Measurements from ENCODE around the gene PTCH1. TPM values are rescaled to one million over a fixed set of nuclear protein-coding genes. Genes with fewer than 3 reads are reported as not detected.

PTCH1 gene
- polyA plus RNA-seq, 3 donors: not detected

DNA sequence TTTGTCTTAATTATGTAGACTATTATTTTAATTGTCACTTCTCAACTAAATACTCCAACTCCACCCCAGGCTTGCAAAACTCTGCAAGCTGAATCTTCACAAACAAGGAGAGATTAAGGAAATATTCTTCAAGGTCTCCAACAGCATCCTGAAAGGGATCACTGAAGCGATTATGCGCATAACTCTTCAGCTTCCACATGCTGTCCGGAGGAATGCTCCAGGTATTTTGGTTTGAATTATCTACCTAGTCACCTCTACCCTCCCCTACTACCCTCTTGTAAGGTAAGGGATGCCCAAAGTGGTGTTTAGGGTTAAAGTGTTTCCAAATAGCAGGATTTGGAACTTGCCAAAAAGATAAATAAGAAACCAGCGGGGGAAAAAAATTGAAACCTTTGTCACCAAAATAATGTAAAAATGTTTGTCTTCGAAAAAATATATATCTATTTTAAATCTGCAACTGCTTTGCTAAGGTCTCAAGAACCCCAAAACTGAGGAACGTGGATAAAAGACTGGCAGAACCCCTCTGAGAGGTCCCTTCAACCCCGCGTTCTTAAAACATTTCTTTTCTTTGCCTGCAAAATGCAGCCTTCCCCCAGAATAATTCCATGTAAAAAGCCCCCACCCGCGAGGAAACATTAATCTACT is 11.6 kb downstream of the PTCH1 start:
- H3K4me3 Mint-ChIP-seq: peak overlapping the region in 1 of 2 donors; percentile 80
- H3K27me3 ChIP-seq (ENCODE audit: control insufficient read depth in 2 of 2, insufficient read depth in 2 of 2, low read length in 2 of 2): peaks cover 81 to 86% of the 10 kb centered on the region in 2 donors
- TF ChIP-seq, protein P1, sequence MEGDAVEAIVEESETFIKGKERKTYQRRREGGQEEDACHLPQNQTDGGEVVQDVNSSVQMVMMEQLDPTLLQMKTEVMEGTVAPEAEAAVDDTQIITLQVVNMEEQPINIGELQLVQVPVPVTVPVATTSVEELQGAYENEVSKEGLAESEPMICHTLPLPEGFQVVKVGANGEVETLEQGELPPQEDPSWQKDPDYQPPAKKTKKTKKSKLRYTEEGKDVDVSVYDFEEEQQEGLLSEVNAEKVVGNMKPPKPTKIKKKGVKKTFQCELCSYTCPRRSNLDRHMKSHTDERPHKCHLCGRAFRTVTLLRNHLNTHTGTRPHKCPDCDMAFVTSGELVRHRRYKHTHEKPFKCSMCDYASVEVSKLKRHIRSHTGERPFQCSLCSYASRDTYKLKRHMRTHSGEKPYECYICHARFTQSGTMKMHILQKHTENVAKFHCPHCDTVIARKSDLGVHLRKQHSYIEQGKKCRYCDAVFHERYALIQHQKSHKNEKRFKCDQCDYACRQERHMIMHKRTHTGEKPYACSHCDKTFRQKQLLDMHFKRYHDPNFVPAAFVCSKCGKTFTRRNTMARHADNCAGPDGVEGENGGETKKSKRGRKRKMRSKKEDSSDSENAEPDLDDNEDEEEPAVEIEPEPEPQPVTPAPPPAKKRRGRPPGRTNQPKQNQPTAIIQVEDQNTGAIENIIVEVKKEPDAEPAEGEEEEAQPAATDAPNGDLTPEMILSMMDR (IDR thresholded peaks at IDR 0.05): no peak
- no peak overlapping the region for H2AFZ ChIP-seq (ENCODE audit: insufficient read depth, low read depth, low read length, poor library complexity, severe bottlenecking)
- peaks cover 7 to 44% of the 10 kb centered on the region in 2 donors for H3K9me3 ChIP-seq (replicated peaks in 1 of 2; ENCODE audit: control insufficient read depth in 1 of 2, insufficient read depth in 1 of 2, low read length in 2 of 2)
- H3K4me3 ChIP-seq (replicated peaks in 1 of 3; ENCODE audit: low read depth in 2 of 3, low read length in 3 of 3): no peak overlapping the region
- no peak for DNase-seq
- no peak overlapping the region for H3K9ac ChIP-seq (ENCODE audit: insufficient read depth, low read length, poor library complexity, severe bottlenecking)
- intact Hi-C loops (cut with micrococcal nuclease): no loop called here
- H3K4me2 ChIP-seq (replicated peaks; ENCODE audit: extremely low read depth, low read length, poor library complexity, severe bottlenecking): no peak overlapping the region
- peaks cover 29% of the 10 kb centered on the region for H3K4me1 Mint-ChIP-seq
- H3K27ac Mint-ChIP-seq: no peak overlapping the region
- peaks cover 0 to 34% (median 28%) of the 10 kb centered on the region in 7 donors for H3K9me3 Mint-ChIP-seq
- H3K27ac ChIP-seq (ENCODE audit: low read depth in 1 of 2, low read length in 2 of 2): no peak overlapping the region
- H3K27me3 Mint-ChIP-seq (ENCODE audit: low read depth in 3 of 3): peaks cover 79 to 94% (median 82%) of the 10 kb centered on the region in 3 donors
- H3K36me3 ChIP-seq (replicated peaks in 1 of 2; ENCODE audit: control insufficient read depth in 1 of 2, insufficient read depth in 2 of 2, low read length in 2 of 2): no peaks in the 10 kb centered on the region
- peaks cover 12 to 13% of the 10 kb centered on the region in 2 donors for H3K36me3 Mint-ChIP-seq
- H3K4me1 ChIP-seq (ENCODE audit: control insufficient read depth in 1 of 2, insufficient read depth in 2 of 2, low read length in 2 of 2): peaks cover 32 to 33% of the 10 kb centered on the region in 2 donors
- H4K20me1 ChIP-seq (ENCODE audit: insufficient read depth, low read length): no peaks in the 10 kb centered on the region
- WGBS (ENCODE audit: insufficient coverage): 5% methylated on average over 4 of the region's 10 CpGs
- H3K79me2 ChIP-seq (ENCODE audit: insufficient read depth, low read length): no peaks in the 10 kb centered on the region

DNA sequence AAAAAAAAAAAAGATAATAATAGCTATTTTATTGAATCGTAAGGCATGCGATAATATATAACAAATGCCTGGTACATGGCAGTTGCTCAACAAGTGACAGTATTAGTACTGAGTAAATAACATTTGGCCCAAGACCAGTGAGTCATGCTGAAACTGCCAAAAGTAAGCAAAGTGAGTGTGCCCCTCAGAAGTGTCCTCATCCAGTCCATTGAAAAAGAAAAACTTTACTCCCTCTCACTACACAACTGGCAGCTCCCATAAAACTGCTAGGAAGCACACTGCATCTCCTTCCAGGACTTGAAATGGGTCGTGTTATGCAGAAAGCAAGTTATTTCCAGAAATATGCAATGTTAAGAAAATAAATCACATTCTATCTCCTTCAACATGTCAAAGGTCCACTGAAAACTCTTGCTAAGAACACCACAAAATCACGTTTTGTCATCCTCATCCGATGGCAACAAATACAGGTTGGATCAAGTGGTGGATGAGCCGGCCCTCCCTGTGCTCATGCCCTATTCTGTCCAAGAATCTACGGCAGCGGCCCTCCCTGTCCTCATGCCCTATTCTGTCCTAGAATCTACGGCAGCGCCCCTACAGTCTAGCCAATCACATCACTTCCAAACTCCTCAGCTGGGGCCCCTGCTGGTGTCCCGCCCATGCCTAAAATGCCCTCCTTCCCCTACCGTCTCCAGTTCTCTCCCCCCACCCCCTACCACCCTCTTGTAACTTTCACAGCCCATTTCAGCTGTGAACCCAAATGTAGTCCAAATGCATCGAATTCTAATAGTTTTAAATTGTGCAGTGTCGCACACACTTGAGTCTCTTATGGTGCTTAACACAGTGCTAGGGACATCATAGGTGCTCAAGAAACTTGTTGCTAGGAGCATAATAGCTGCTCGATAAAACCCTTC is 12.5 kb downstream of the PTCH1 start:
- peaks cover 23 to 25% of the 10 kb centered on the region in 2 donors for H3K4me1 ChIP-seq (ENCODE audit: control insufficient read depth in 1 of 2, insufficient read depth in 2 of 2, low read length in 2 of 2)
- 85% methylated on average over 11 of the region's 15 CpGs for WGBS (ENCODE audit: insufficient coverage)
- H2AFZ ChIP-seq (ENCODE audit: insufficient read depth, low read depth, low read length, poor library complexity, severe bottlenecking): no peak overlapping the region
- intact Hi-C loops (cut with micrococcal nuclease): no loop called here
- Mint-ChIP-seq H3K27ac (no peak overlapping the region), H3K4me3 (peak overlapping the region in 1 of 2 donors; percentile 80), H3K27me3 (ENCODE audit: low read depth in 3 of 3) (peaks cover 70 to 94% (median 80%) of the 10 kb centered on the region in 3 donors), H3K36me3 (peaks cover 4 to 10% of the 10 kb centered on the region in 2 donors), H3K9me3 (peaks cover 0 to 25% (median 19%) of the 10 kb centered on the region in 7 donors), H3K4me1 (peaks cover 21% of the 10 kb centered on the region)
- H3K27me3 ChIP-seq (ENCODE audit: control insufficient read depth in 2 of 2, insufficient read depth in 2 of 2, low read length in 2 of 2): peaks cover 75 to 82% of the 10 kb centered on the region in 2 donors
- peaks cover 5 to 35% of the 10 kb centered on the region in 2 donors for H3K9me3 ChIP-seq (replicated peaks in 1 of 2; ENCODE audit: control insufficient read depth in 1 of 2, insufficient read depth in 1 of 2, low read length in 2 of 2)
- no peak overlapping the region for H3K4me3 ChIP-seq (replicated peaks in 1 of 3; ENCODE audit: low read depth in 2 of 3, low read length in 3 of 3)
- H3K27ac ChIP-seq (ENCODE audit: low read depth in 1 of 2, low read length in 2 of 2): no peak overlapping the region
- no peaks in the 10 kb centered on the region for H3K36me3 ChIP-seq (replicated peaks in 1 of 2; ENCODE audit: control insufficient read depth in 1 of 2, insufficient read depth in 2 of 2, low read length in 2 of 2)
- H3K9ac ChIP-seq (ENCODE audit: insufficient read depth, low read length, poor library complexity, severe bottlenecking): no peak overlapping the region
- no peaks in the 10 kb centered on the region for H4K20me1 ChIP-seq (ENCODE audit: insufficient read depth, low read length)
- no peak for DNase-seq
- no peaks in the 10 kb centered on the region for H3K79me2 ChIP-seq (ENCODE audit: insufficient read depth, low read length)
- H3K4me2 ChIP-seq (replicated peaks; ENCODE audit: extremely low read depth, low read length, poor library complexity, severe bottlenecking): no peak overlapping the region
- TF ChIP-seq, protein P1 (IDR thresholded peaks at IDR 0.05): no peak

Data from CD14-positive monocyte (primary cell).